Mesenchymal stem cell (in vitro differentiated cells and primary cell): ENCODE data around the gene ABHD17C.

Experiments used
- DNase-seq: peaks from one replicate; pipeline ENCODE4 v3.0.0-alpha.2; 2013
- H2AFZ ChIP-seq: one replicate; pipeline ENCODE4 v1.6.1; 2013; ENCODE audit warnings: low read depth, mild to moderate bottlenecking, control low read depth, inconsistent platforms, low read length, moderate library complexity
- H2AK5ac ChIP-seq: 2 replicates; pipeline ENCODE4 v1.6.1; 2013; ENCODE audit warnings: low read length, moderate library complexity, mild to moderate bottlenecking, inconsistent platforms; ENCODE audit not compliant: severe bottlenecking
- H2BK120ac ChIP-seq: one replicate; pipeline ENCODE4 v1.6.1; 2013; ENCODE audit warnings: low read depth, mild to moderate bottlenecking, inconsistent platforms, low read length, moderate library complexity
- H2BK12ac ChIP-seq, 2 experiments: one replicate each; pipeline ENCODE4 v1.6.1; 2013; ENCODE audit warnings: inconsistent platforms in 2 of 2, low read length in 2 of 2, mild to moderate bottlenecking in 2 of 2, moderate library complexity in 2 of 2, control low read depth in 1 of 2
- H2BK15ac ChIP-seq: one replicate; pipeline ENCODE4 v1.6.1; 2013; ENCODE audit warnings: mild to moderate bottlenecking, low read depth, inconsistent platforms; ENCODE audit not compliant: poor library complexity, severe bottlenecking
- H2BK5ac ChIP-seq: 2 replicates; pipeline ENCODE4 v1.6.1; 2013; ENCODE audit warnings: low read depth, mild to moderate bottlenecking, low read length, control low read depth, inconsistent platforms; ENCODE audit not compliant: poor library complexity, severe bottlenecking
- H3K14ac ChIP-seq, 2 experiments: one replicate each; pipeline ENCODE4 v1.6.1; 2013; ENCODE audit warnings: inconsistent platforms in 2 of 2, low read length in 2 of 2, control low read depth in 1 of 2, mild to moderate bottlenecking in 1 of 2, moderate library complexity in 1 of 2
- H3K18ac ChIP-seq, 2 experiments: one replicate each; pipeline ENCODE4 v1.6.1; 2013; ENCODE audit warnings: inconsistent platforms in 2 of 2, low read length in 2 of 2, control low read depth in 1 of 2, low read depth in 1 of 2, mild to moderate bottlenecking in 1 of 2
- H3K23ac ChIP-seq, 2 experiments: one replicate each; pipeline ENCODE4 v1.6.1; 2013; ENCODE audit warnings: inconsistent platforms in 2 of 2, low read length in 2 of 2, mild to moderate bottlenecking in 2 of 2, moderate library complexity in 2 of 2, control low read depth in 1 of 2
- H3K27ac ChIP-seq: 2 replicates; pipeline ENCODE4 v1.5.1; 2013; ENCODE audit warnings: mild to moderate bottlenecking, moderate library complexity, low read length, control low read depth, inconsistent platforms; ENCODE audit not compliant: poor library complexity, severe bottlenecking
- H3K27me3 ChIP-seq, 2 experiments: 2 replicates each; pipeline versions ENCODE4 v1.6.1 to v1.7.0; 2013; ENCODE audit warnings: low read length in 2 of 2, mild to moderate bottlenecking in 2 of 2, moderate library complexity in 2 of 2, control low read depth in 1 of 2, inconsistent platforms in 1 of 2; ENCODE audit not compliant: control insufficient read depth in 1 of 2, insufficient read depth in 1 of 2
- H3K36me3 ChIP-seq, 2 experiments: 2 replicates each; pipeline versions ENCODE4 v1.6.1 to v1.7.0; 2013; ENCODE audit warnings: low read length in 2 of 2, control low read depth in 1 of 2, inconsistent platforms in 1 of 2, low read depth in 1 of 2, mild to moderate bottlenecking in 1 of 2; ENCODE audit not compliant: insufficient read depth in 2 of 2, control insufficient read depth in 1 of 2
- H3K4ac ChIP-seq, 2 experiments: one replicate each; pipeline ENCODE4 v1.6.1; 2013; ENCODE audit warnings: inconsistent platforms in 2 of 2, low read length in 2 of 2, mild to moderate bottlenecking in 2 of 2, moderate library complexity in 2 of 2, control low read depth in 1 of 2, low read depth in 1 of 2
- H3K4me1 ChIP-seq: 2 replicates; pipeline ENCODE4 v1.6.1; 2013; ENCODE audit warnings: low read depth, low read length, control low read depth; ENCODE audit not compliant: control insufficient read depth, insufficient read depth
- H3K4me2 ChIP-seq: 2 replicates; pipeline ENCODE4 v1.6.1; 2013; ENCODE audit warnings: low read length, mild to moderate bottlenecking, inconsistent platforms; ENCODE audit not compliant: poor library complexity, severe bottlenecking
- H3K4me3 ChIP-seq, 2 experiments: 2 replicates each; pipeline versions ENCODE4 v1.5.1 to v1.7.0; 2013; ENCODE audit warnings: low read length in 2 of 2, mild to moderate bottlenecking in 2 of 2, control low read depth in 1 of 2, low read depth in 1 of 2; ENCODE audit not compliant: insufficient read depth in 1 of 2
- H3K79me1 ChIP-seq: replicated peaks from 2 replicates; pipeline ENCODE4 v1.6.1; 2013; ENCODE audit warnings: mild to moderate bottlenecking, control low read depth, low read length, inconsistent platforms; ENCODE audit not compliant: poor library complexity, severe bottlenecking
- H3K9ac ChIP-seq: 2 replicates; pipeline ENCODE4 v1.7.0; 2013; ENCODE audit warnings: mild to moderate bottlenecking, low read length, moderate library complexity
- H3K9me3 ChIP-seq: 2 replicates; pipeline ENCODE4 v1.7.0; 2013; ENCODE audit warnings: mild to moderate bottlenecking, low read length; ENCODE audit not compliant: control insufficient read depth
- H4K8ac ChIP-seq: one replicate; pipeline ENCODE4 v1.6.1; 2013; ENCODE audit warnings: inconsistent platforms, mild to moderate bottlenecking, low read length, moderate library complexity
- H4K91ac ChIP-seq: one replicate; pipeline ENCODE4 v1.6.1; 2013; ENCODE audit warnings: mild to moderate bottlenecking, low read length, inconsistent platforms
- WGBS: methylation state at CpG from one replicate; pipeline ENCODE4 v1.1.7; 2013; ENCODE audit warnings: mixed read lengths; 5-methylcytosine and 5-hydroxymethylcytosine counted together

The ABHD17C gene

DNA sequence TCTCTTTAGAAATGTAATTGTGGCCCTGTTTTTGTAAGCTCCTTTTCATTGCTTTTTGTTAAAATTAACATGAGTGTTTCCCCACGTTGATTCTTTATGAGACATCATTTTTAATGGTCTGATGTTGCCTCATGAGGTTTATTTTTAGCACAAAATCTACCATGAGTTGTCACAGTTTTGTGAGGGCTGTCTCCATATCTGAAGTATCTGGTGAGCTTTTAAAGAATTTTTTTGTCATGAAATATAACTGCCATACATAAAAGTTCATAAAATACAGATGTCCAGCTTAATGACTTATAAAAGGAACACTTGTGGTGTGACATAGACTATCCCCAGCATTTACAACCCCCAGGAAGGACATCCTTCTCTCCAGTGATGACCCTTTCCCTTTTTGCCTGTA is 49.7 kb downstream of the ABHD17C start:
- Histone ChIP-seq H3K4me1 (peaks cover 5% of the 10 kb centered on the region), H2AFZ (no peak overlapping the region), H3K4me2 (no peak overlapping the region), H2BK15ac (no peak overlapping the region), H3K27me3 (no peaks in the 10 kb centered on the region), H3K18ac (no peak overlapping the region), H3K36me3 (peaks cover 3 to 17% of the 10 kb centered on the region in 2 experiments), H2BK120ac (no peak overlapping the region), H2BK5ac (no peak overlapping the region), H3K9ac (peak overlapping the region; percentile 79), H2BK12ac (no peak overlapping the region), H3K9me3 (no peaks in the 10 kb centered on the region), H3K23ac (no peak overlapping the region), H2AK5ac (no peak overlapping the region), H4K8ac (no peak overlapping the region), H3K79me1 (peaks cover 27% of the 10 kb centered on the region), H3K4me3 (peak overlapping the region in 1 of 2 experiments; percentile 32), H3K14ac (no peak overlapping the region), H4K91ac (no peak overlapping the region), H3K27ac (no peak overlapping the region), H3K4ac (no peak overlapping the region)
- peak; percentile 67 for DNase-seq
- WGBS = no CpG with 5 or more reads among the region's 1 CpG

DNA sequence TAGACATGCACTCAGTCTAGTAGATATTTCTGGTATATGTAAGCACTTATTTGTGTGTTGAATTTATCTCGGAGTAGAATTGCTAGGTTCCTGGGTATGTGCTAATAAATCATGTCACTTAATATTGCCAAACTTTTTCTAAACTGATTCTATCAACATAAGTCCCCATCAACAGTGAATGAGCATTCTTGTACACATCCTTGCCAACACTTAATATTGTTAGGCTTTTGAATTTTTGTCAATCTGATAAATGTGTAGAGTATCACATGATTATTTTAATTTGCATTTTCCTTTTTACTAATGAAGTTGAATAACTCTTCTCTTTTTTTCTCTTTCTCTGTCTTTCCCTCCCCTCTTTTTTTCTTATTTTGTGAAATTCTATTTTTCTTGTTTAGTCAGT is 50.8 kb downstream of the ABHD17C start:
- Histone ChIP-seq H3K79me1 (peaks cover 26% of the 10 kb centered on the region), H3K9me3 (no peaks in the 10 kb centered on the region), H3K14ac (no peak overlapping the region), H3K4me3 (no peak overlapping the region), H4K91ac (no peak overlapping the region), H3K27ac (no peak overlapping the region), H2AFZ (no peak overlapping the region), H2BK5ac (no peak overlapping the region), H3K4me2 (no peak overlapping the region), H2BK120ac (no peak overlapping the region), H3K4me1 (peaks cover 5% of the 10 kb centered on the region), H2BK12ac (no peak overlapping the region), H3K23ac (no peak overlapping the region), H3K9ac (peak overlapping the region; percentile 79), H2BK15ac (no peak overlapping the region), H3K36me3 (peaks cover 3 to 21% of the 10 kb centered on the region in 2 experiments), H3K18ac (no peak overlapping the region), H3K27me3 (no peaks in the 10 kb centered on the region), H2AK5ac (no peak overlapping the region), H4K8ac (no peak overlapping the region), H3K4ac (no peak overlapping the region)
- WGBS = no CpG with 5 or more reads among the region's 1 CpG
- DNase-seq = no peak

DNA sequence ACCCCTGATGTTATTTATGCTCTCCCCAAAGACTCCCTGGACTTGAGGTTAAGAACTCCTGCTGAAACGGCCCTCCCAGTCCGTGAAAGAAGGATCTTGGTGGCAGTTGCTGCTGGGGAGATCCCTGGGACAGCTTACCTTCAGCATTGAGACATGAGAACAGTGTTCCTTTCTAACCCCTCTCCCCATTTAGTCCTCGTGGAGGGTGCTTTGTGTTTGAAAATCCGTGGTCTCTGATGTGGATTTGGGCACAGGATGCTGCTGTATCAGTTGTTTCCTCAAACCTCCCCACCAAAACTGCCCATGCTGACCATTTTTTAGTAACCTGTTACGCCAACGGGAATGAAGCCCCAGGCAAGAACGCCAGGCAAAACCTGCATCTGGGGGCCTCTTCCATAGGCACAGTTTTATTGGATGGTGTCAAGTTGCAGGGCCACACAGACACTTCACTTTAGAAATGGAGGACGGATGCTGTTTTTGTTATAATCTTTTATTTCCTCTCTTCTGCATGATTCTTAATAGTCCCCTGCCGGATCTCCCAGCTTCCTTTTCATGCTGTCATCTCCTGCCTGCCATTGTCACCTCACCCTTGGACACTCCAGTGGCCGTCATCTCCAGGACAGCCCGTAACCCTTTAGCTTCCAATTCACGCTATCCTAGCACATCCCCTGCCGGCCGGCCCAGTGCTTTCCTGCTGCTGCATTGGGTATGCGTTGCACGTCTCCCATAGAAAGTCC is 52.4 kb downstream of the ABHD17C start:
- H3K14ac ChIP-seq = no peak overlapping the region
- H2AK5ac ChIP-seq = peak overlapping the region; percentile 28
- no peak for DNase-seq
- no peak overlapping the region for H3K4ac ChIP-seq
- H3K18ac ChIP-seq = no peak overlapping the region
- H3K79me1 ChIP-seq = peaks cover 22% of the 10 kb centered on the region
- no peak overlapping the region for H3K23ac ChIP-seq
- H3K9me3 ChIP-seq = no peaks in the 10 kb centered on the region
- H2BK15ac ChIP-seq = no peak overlapping the region
- H3K4me2 ChIP-seq = no peak overlapping the region
- H3K4me3 ChIP-seq = no peak overlapping the region
- H3K9ac ChIP-seq = no peak overlapping the region
- peaks cover 3 to 35% of the 10 kb centered on the region in 2 experiments for H3K36me3 ChIP-seq
- no peak overlapping the region for H2AFZ ChIP-seq
- no peak overlapping the region for H2BK120ac ChIP-seq
- H2BK12ac ChIP-seq = no peak overlapping the region
- H3K27ac ChIP-seq = no peak overlapping the region
- H3K27me3 ChIP-seq = no peaks in the 10 kb centered on the region
- 74% methylated on average over 15 of the region's 16 CpGs for WGBS
- H4K8ac ChIP-seq = peak overlapping the region; percentile 24
- H3K4me1 ChIP-seq = peaks cover 5% of the 10 kb centered on the region
- H2BK5ac ChIP-seq = no peak overlapping the region
- no peak overlapping the region for H4K91ac ChIP-seq

DNA sequence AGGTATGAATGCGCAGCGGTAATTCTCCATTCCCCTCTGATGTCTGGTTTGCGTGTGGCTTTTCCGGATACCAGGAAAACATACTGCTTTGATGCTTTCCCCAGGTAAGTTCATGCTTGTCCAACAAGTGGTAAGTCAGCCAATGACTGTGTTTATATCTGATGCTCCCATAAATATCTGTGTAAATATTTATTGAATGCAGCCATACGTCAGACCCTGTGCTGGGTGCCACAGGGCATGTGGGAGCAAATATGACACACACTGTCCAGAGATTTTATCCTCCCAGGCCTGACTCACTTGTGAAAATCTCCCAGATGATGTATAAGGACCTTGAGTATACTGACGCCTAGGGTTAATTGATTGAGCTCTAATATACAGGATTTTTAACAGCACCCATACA is 54.5 kb downstream of the ABHD17C start:
- no peak overlapping the region for H3K4me2 ChIP-seq
- H3K27me3 ChIP-seq = no peaks in the 10 kb centered on the region
- peaks cover 20% of the 10 kb centered on the region for H3K79me1 ChIP-seq
- no peak overlapping the region for H3K4me3 ChIP-seq
- H2BK5ac ChIP-seq = no peak overlapping the region
- no peak overlapping the region for H3K14ac ChIP-seq
- H3K23ac ChIP-seq = no peak overlapping the region
- H4K8ac ChIP-seq = no peak overlapping the region
- no peak overlapping the region for H2BK120ac ChIP-seq
- no peak overlapping the region for H2BK15ac ChIP-seq
- WGBS = 93% methylated on average over 5 of the region's 6 CpGs
- H3K9ac ChIP-seq = no peak overlapping the region
- no peak overlapping the region for H3K18ac ChIP-seq
- H3K27ac ChIP-seq = no peak overlapping the region
- H2AK5ac ChIP-seq = no peak overlapping the region
- H2BK12ac ChIP-seq = no peak overlapping the region
- H4K91ac ChIP-seq = no peak overlapping the region
- H3K4ac ChIP-seq = no peak overlapping the region
- no peak overlapping the region for H2AFZ ChIP-seq
- peaks cover 2% of the 10 kb centered on the region for H3K4me1 ChIP-seq
- DNase-seq = peak; percentile 63
- no peaks in the 10 kb centered on the region for H3K9me3 ChIP-seq
- peaks cover 3 to 50% of the 10 kb centered on the region in 2 experiments for H3K36me3 ChIP-seq
